Stimulated activated CD8-positive, alpha-beta memory T cell treated with anti-CD3 and anti-CD28 coated beads, Interleukin-12 subunit alpha, Interleukin-12 subunit beta, amount 100 ng/mL, for 24 hours (primary cell): ENCODE measurements around the gene GSTA5.
"Not testable (repeated sequence)": the region's sequence is repeated elsewhere in the genome, so short reads cannot be mapped to it uniquely, and the experiment has no call there.

Source experiments
- DNase-seq: peaks from one replicate; pipeline ENCODE4 v3.0.0-alpha.2; 2020; ENCODE audit errors: extremely low read depth

The GSTA5 gene

GRCh38 chr6:52789658-52790057 lies 51.0 kb downstream of the GSTA5 start:
- not testable (repeated sequence) for DNase-seq

DNA sequence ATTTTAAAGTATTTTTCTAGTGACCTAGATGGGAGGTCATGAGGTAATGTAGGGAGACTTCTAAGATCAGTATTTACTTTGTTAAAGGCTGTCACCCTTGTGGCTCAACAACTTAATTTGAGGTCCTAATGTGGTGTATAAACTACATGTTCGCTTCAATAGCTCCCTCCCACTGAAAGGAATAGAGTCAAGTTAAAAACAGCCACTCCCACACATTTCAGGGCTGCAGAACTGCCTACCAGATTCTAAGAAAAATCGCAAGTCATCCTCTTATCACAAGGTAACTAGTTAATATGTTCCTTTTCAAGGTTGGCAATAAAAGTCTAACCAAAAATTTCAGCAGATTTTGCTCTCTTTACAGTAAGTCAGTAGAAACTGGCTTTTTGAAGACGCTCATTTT lies 52.1 kb downstream of the GSTA5 start:
- DNase-seq = no peak

GRCh38 chr6:52787917-52788316 lies 52.7 kb downstream of the GSTA5 start:
- no peak for DNase-seq

GRCh38 chr6:52786249-52786956 lies 54.2 kb downstream of the GSTA5 start:
- DNase-seq = no peak

GRCh38 chr6:52782696-52783274 lies 57.8 kb downstream of the GSTA5 start:
- not testable (repeated sequence) for DNase-seq

DNA sequence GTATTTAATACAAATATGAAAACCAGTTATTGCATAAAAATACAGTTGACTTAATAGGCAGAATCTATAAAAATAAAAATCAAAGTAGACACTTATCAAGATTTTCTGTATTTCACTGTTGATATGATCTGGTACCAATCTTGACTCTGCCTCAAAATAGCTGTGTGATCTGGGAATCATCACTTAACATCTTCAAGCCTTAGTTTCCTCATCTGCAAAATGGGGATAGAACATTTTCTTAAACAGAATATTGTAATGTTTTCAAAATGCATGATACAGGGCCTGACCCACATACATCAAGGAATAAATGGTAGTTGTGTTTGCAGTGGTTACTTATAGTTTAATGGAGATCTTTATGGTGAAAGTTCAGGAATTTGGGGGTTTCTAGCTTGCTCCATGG lies 58.4 kb downstream of the GSTA5 start:
- DNase-seq = not testable (repeated sequence)
